ENCODE measurements around the gene RBBP8NL. TPM values are rescaled to one million over a fixed set of nuclear protein-coding genes. Genes with fewer than 3 reads are reported as not detected.

The RBBP8NL gene
- total RNA-seq, 1 experiment from 2014 or later, result 0.28 TPM

DNA sequence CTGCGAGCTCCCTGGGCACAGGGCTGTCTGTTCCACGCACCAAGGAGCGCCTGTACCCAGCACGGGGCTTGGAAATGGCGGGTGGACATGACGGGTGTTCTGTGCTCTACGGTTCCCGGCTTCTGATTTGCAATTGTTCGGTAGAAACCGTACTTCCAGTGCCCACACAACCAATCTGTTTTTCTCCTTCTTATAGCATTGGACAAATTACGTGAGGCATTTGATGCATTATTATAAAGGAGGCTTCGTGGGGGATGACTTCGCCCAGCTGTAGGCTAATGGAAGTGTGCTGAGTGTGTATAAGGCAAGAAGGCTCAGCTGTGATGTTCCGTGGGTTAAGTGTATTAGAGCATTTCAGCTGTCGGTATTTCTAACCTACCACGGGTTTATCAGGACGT lies 50.3 kb downstream of the RBBP8NL start:
- no peak overlapping the region; a peak in 1 of 5 replicates for H3K4me3 Mint-ChIP-seq
- no peak overlapping the region for H3T11ph ChIP-seq (ENCODE audit: low read length)
- no peak overlapping the region for H3K14ac ChIP-seq (ENCODE audit: insufficient read depth, low read length)
- H2BK5ac ChIP-seq (ENCODE audit: insufficient read length, low read length), result no peak overlapping the region
- H2BK12ac ChIP-seq (ENCODE audit: insufficient read length, low read depth, low read length), result no peak overlapping the region
- TF ChIP-seq CTCF (conservative IDR thresholded peaks at IDR 0.05), result no peak
- no peaks in the 10 kb centered on the region for H4K20me1 ChIP-seq (ENCODE audit: control insufficient read depth, insufficient read depth, insufficient read length)
- H3K27ac ChIP-seq (ENCODE audit: insufficient read length, low read depth, low read length), result no peak overlapping the region
- peak overlapping the region; percentile 12 for H3K18ac ChIP-seq (ENCODE audit: insufficient read length, low read depth, low read length)
- H3K9ac ChIP-seq (ENCODE audit: extremely low read depth, insufficient read length, low read length), result no peak overlapping the region
- H2BK20ac ChIP-seq (ENCODE audit: low read depth, low read length, poor library complexity, severe bottlenecking), result no peak overlapping the region
- no peak for DNase-seq
- H2BK120ac ChIP-seq (ENCODE audit: low read depth, low read length, poor library complexity, severe bottlenecking), result no peak overlapping the region
- no peaks in the 10 kb centered on the region for H3K79me1 ChIP-seq (ENCODE audit: insufficient read depth, low read depth, low read length, poor library complexity, severe bottlenecking)
- no peak overlapping the region for H3K56ac ChIP-seq (ENCODE audit: insufficient read length, low read depth, low read length)
- H3K4me1 ChIP-seq (ENCODE audit: insufficient read depth, low read length), result no peaks in the 10 kb centered on the region; the same call in 1 of the 2 replicates
- no peak overlapping the region for H4K8ac ChIP-seq (replicated peaks; ENCODE audit: insufficient read length, low read depth, low read length)
- H3K4ac ChIP-seq (ENCODE audit: low read depth, low read length), result no peak overlapping the region
- H3K27me3 Mint-ChIP-seq (ENCODE audit: low read depth), result peaks cover 2% of the 10 kb centered on the region; the same call in 1 of the 2 replicates
- no peaks in the 10 kb centered on the region for H3K9me3 ChIP-seq (ENCODE audit: control insufficient read depth, low read depth, low read length)
- peak overlapping the region; percentile 90 to 94 (median 92); a peak in 6 of 7 replicates for H3K27ac Mint-ChIP-seq
- no peak overlapping the region for H2AFZ ChIP-seq (ENCODE audit: low read length)
- H3K27me3 ChIP-seq (ENCODE audit: insufficient read depth, low read length), result no peaks in the 10 kb centered on the region
- no peak overlapping the region for H3K4me2 ChIP-seq (ENCODE audit: insufficient read depth, insufficient read length, low read length)
- peaks cover 5 to 14% of the 10 kb centered on the region in 2 experiments for H3K9me3 Mint-ChIP-seq
- WGBS (ENCODE audit: extremely low coverage, insufficient read length, low lambda C conversion rate), result no CpG with 5 or more reads among the region's 17 CpGs
- no peaks in the 10 kb centered on the region for H3K23me2 ChIP-seq (ENCODE audit: insufficient read length, low read depth, low read length, poor library complexity, severe bottlenecking)
- peaks cover 6 to 16% (median 9%) of the 10 kb centered on the region in 3 experiments for H3K36me3 Mint-ChIP-seq (ENCODE audit: insufficient read depth in 1 of 3, low read depth in 3 of 3)
- no peak overlapping the region for H4K5ac ChIP-seq (ENCODE audit: insufficient read length, low read depth, low read length)
- no peak overlapping the region for H2AK5ac ChIP-seq (ENCODE audit: insufficient read length, low read length)
- H3K4me1 Mint-ChIP-seq, result peaks cover 17 to 22% of the 10 kb centered on the region in 2 experiments
- H3K79me2 ChIP-seq (ENCODE audit: insufficient read depth, low read length), result no peaks in the 10 kb centered on the region
- no peak overlapping the region for H3K23ac ChIP-seq (ENCODE audit: insufficient read length, low read depth, low read length)
- no peak overlapping the region for H4K91ac ChIP-seq (ENCODE audit: insufficient read length, low read depth, low read length)
- no peak overlapping the region for H2BK15ac ChIP-seq (ENCODE audit: low read depth, low read length)

All from H9 (cell line).